B cell (primary cell): ENCODE results near the gene MTF1.

Experiments used
- CTCF ChIP-seq: fragments of 200-600 bp; IDR thresholded peaks from one replicate; pipeline ENCODE4 v1.8.0; 2022; ENCODE audit warnings: antibody characterized with exemption, mild to moderate bottlenecking
- EZH2 ChIP-seq: IDR thresholded peaks from 2 replicates; pipeline ENCODE4 v1.6.1; 2012; ENCODE audit warnings: borderline replicate concordance, low read depth, mild to moderate bottlenecking, moderate library complexity, low read length; ENCODE audit not compliant: insufficient read depth, poor library complexity, severe bottlenecking

GRCh38 chr1:37890378-37891014, 31.1 kb upstream of the MTF1 start:
- TF ChIP-seq CTCF, result peak; percentile 81
- TF ChIP-seq EZH2, result no peak
